Pancreas (tissue), 10 donors: ENCODE results near the gene KCNE3. TPM values are rescaled to one million over a fixed set of nuclear protein-coding genes. Genes with fewer than 3 reads are reported as not detected.
A peak's percentile ranks its signal among the peaks of the same experiment; 100 is the strongest.
"Not testable (repeated sequence)": the region's sequence is repeated elsewhere in the genome, so short reads cannot be mapped to it uniquely, and the experiment has no call there.

ENCODE experiments used
- ATAC-seq, 4 donors: fragments of 200-7000 bp; cut with Tn5 transposase; one replicate each; pipeline versions ENCODE4 v1.8.0 to v1.9.1; 2020; ENCODE audit warnings: mild to moderate bottlenecking in 4 of 4, moderate library complexity in 4 of 4
- DNase-seq, 6 donors: peaks; one replicate each; pipeline ENCODE4 v3.0.0-alpha.2; 2020
- FAIRE-seq: peaks from 2 replicates; lab custom pipeline; 2012; peaks lifted over from hg19 to GRCh38; lab: Jason Lieb, UNC
- H3K27ac ChIP-seq, 4 donors: fragments of 200-600 bp; sonication (generic); 1 replicate in 3 of 4; 2 replicates in 1 of 4; pipeline versions ENCODE4 v1.5.0 to v1.8.0; 2020
- H3K27me3 ChIP-seq, 4 donors: fragments of 200-600 bp; one replicate each; pipeline ENCODE4 v1.8.0; 2021
- H3K36me3 ChIP-seq, 3 donors: fragments of 200-600 bp; sonication (generic) in 1 of 3; one replicate each; pipeline versions ENCODE4 v1.5.0 to v1.8.0; 2020 to 2021
- H3K4me1 ChIP-seq, 3 donors: fragments of 200-600 bp; one replicate each; pipeline ENCODE4 v1.8.0; 2021
- H3K4me3 ChIP-seq, 4 donors: fragments of 200-600 bp; sonication (generic) in 2 of 4; one replicate each; pipeline versions ENCODE4 v1.5.0 to v1.8.0; 2020 to 2021
- H3K9me3 ChIP-seq, 4 donors: fragments of 200-600 bp; one replicate each; pipeline ENCODE4 v1.8.0; 2021
- WGBS, 2 donors: extraction: QIAGEN DNeasy Blood & Tissue Kit; methylation state at CpG; one replicate each; pipeline ENCODE4 v1.1.7; 2013; 5-methylcytosine and 5-hydroxymethylcytosine counted together
- intact Hi-C, 3 donors: fragments of 100-400 bp; cut with DNase I; formaldehyde crosslinking; loops; one replicate each; pipeline versions ENCODE4 v1.11.1 to v1.14.2; 2022
- polyA plus RNA-seq, 2 donors: library from polyadenylated mRNA; stranded (reverse); fragments of 200-250 nt; gene quantifications; one replicate each; pipeline ENCODE4 v1.2.3, GENCODE V29; 2013
- total RNA-seq, 6 donors: library from RNA; stranded (reverse); fragmentation: NEBNext Ultra II Directional in 4 of 6; extraction: Animal tissue kit (Norgen Biotek cat#: 25700) in 4 of 6; gene quantifications; one replicate each; pipeline versions ENCODE4 v1.2.1 to v1.2.4, GENCODE V29; 2021 to 2023
- TF ChIP-seq, protein P1 (sequence below), 4 donors: fragments of 200-600 bp; sonication (generic) in 3 of 4; IDR thresholded peaks; one replicate each; pipeline versions ENCODE4 v1.5.0 to v1.8.0; 2021; ENCODE audit warnings: antibody characterized with exemption in 4 of 4
- donor health status: healthy with polysubstance abuse.
- donor health status: DM: no; HTN: no; CAD: no; lungs with moderate emphysema.
- donor health status: DM: no; HTN: no; CAD: no.
- donor health status: control.
- donor health status: control.
- donor health status: Bipolar disorder and iron deficiency.
- donor health status: DM: yes; HTN: yes; CAD: no.
- donor health status: DM: no; HTN: no; CAD: no.
- donor health status: DM: no; HTN: no; CAD: no.
- donor health status: DM: yes; HTN: yes; CAD: no.

The KCNE3 gene
- total and polyA plus RNA-seq, 8 donors, result 4.1 to 10.9 (median 5.1) TPM

GRCh38 chr11:74427384-74427886, 39.9 kb downstream of the KCNE3 start:
- 94 to 97% methylated on average over 4 of the region's 4 CpGs for WGBS, 2 donors
- DNase-seq (no peak), ATAC-seq (no peak), FAIRE-seq (no peak)
- intact Hi-C loops, result no loop called here
- Histone ChIP-seq H3K4me3 (no peak overlapping the region), H3K4me1 (no peaks in the 10 kb centered on the region), H3K27ac (no peak overlapping the region), H3K27me3 (no peaks in the 10 kb centered on the region), H3K36me3 (no peaks in the 10 kb centered on the region), H3K9me3 (no peaks in the 10 kb centered on the region)
- TF ChIP-seq, protein P1, sequence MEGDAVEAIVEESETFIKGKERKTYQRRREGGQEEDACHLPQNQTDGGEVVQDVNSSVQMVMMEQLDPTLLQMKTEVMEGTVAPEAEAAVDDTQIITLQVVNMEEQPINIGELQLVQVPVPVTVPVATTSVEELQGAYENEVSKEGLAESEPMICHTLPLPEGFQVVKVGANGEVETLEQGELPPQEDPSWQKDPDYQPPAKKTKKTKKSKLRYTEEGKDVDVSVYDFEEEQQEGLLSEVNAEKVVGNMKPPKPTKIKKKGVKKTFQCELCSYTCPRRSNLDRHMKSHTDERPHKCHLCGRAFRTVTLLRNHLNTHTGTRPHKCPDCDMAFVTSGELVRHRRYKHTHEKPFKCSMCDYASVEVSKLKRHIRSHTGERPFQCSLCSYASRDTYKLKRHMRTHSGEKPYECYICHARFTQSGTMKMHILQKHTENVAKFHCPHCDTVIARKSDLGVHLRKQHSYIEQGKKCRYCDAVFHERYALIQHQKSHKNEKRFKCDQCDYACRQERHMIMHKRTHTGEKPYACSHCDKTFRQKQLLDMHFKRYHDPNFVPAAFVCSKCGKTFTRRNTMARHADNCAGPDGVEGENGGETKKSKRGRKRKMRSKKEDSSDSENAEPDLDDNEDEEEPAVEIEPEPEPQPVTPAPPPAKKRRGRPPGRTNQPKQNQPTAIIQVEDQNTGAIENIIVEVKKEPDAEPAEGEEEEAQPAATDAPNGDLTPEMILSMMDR (IDR thresholded peaks at IDR 0.05), result no peak

DNA sequence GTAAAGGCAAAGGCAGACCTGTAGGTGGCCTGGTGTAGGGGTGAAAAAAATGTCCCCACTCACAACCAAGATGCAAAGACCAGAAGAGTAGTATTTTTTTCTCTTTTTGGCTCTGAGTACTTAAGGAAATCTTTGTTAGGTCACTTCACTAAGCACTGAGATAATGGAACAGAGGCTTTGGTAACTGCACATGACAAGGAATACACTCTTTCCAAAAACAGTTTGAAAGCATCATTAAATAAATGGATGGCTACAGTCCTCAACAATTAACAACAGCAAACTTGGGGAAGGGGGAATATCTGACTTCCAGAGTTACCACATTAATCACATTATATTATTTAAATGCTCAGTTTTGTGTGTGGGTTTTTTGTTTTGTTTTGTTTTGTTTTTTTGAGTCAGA, 42.2 kb downstream of the KCNE3 start:
- ATAC-seq (no peak), FAIRE-seq (no peak), DNase-seq (no peak)
- no peak overlapping the region for H3K27ac ChIP-seq
- H3K27me3 ChIP-seq, result no peaks in the 10 kb centered on the region
- H3K36me3 ChIP-seq, result no peaks in the 10 kb centered on the region
- TF ChIP-seq, protein P1 (IDR thresholded peaks at IDR 0.05), result no peak
- H3K9me3 ChIP-seq, result no peaks in the 10 kb centered on the region
- no peak overlapping the region for H3K4me3 ChIP-seq
- no peaks in the 10 kb centered on the region for H3K4me1 ChIP-seq
- intact Hi-C loops, result no loop called here

DNA sequence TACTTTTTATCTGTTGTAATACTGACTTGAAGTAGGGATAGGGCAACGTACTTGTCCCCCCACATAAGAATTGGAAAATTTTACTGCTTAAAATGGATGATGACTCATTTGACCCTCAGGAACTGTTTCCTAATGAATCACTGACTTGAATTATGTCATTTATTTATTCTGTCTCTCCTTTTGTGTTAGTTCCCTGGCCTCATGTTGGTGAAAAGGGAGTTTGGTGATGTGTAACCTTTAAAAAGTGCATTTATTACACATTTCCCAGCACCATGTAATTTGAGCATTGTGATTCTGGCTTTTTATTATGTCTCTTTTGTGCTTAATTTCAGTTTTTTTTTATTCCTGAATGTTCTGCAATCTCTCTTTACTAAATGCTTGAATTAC, 48.8 kb downstream of the KCNE3 start:
- no peak overlapping the region for H3K4me3 ChIP-seq
- FAIRE-seq (peak; percentile 13), ATAC-seq (peak; percentile 55 to 89 (median 68)), DNase-seq (no peak)
- H3K36me3 ChIP-seq, result no peaks in the 10 kb centered on the region
- H3K9me3 ChIP-seq, result no peaks in the 10 kb centered on the region
- H3K27me3 ChIP-seq, result no peaks in the 10 kb centered on the region
- 61 to 74% methylated on average over 1 of the region's 1 CpG for WGBS, 2 donors
- peak overlapping the region in 2 of 4 donors; percentile 42 to 64 for H3K27ac ChIP-seq
- peaks cover 15 to 25% (median 18%) of the 10 kb centered on the region in 3 donors for H3K4me1 ChIP-seq
- intact Hi-C loops, result no loop called here
- TF ChIP-seq, protein P1 (IDR thresholded peaks at IDR 0.05), result no peak

- FAIRE-seq (no peak), DNase-seq (no peak), ATAC-seq (peak; percentile 18 to 53 (median 44))
- Histone ChIP-seq H3K27me3 (no peaks in the 10 kb centered on the region), H3K4me3 (no peak overlapping the region), H3K9me3 (no peaks in the 10 kb centered on the region), H3K36me3 (no peaks in the 10 kb centered on the region), H3K4me1 (peaks cover 18 to 25% (median 18%) of the 10 kb centered on the region in 3 donors), H3K27ac (peak overlapping the region in 2 of 4 donors; percentile 56 to 64)
- TF ChIP-seq, protein P1 (IDR thresholded peaks at IDR 0.05), result no peak
- intact Hi-C loops, result no loop called here
- 93 to 94% methylated on average over 4 of the region's 4 CpGs for WGBS, 2 donors
These were observed 49.4 kb downstream of the KCNE3 start for GRCh38 chr11:74417860-74418508.

GRCh38 chr11:74417379-74417804, 50.0 kb downstream of the KCNE3 start:
- Histone ChIP-seq H3K4me1 (peaks cover 18 to 25% (median 18%) of the 10 kb centered on the region in 3 donors), H3K27me3 (no peaks in the 10 kb centered on the region), H3K27ac (peak overlapping the region in 2 of 4 donors; percentile 56 to 64), H3K36me3 (no peaks in the 10 kb centered on the region), H3K9me3 (no peaks in the 10 kb centered on the region), H3K4me3 (no peak overlapping the region)
- intact Hi-C loops, result no loop called here
- FAIRE-seq (peak; percentile 34), ATAC-seq (peak; percentile 46 to 62 (median 57)), DNase-seq (no peak)
- TF ChIP-seq, protein P1 (IDR thresholded peaks at IDR 0.05), result no peak
- WGBS, 2 donors, result 7 to 14% methylated on average over 1 of the region's 1 CpG

- Histone ChIP-seq H3K27ac (peak overlapping the region in 1 of 4 donors; percentile 56), H3K4me1 (peaks cover 18 to 25% (median 18%) of the 10 kb centered on the region in 3 donors)
- H3K4me3 ChIP-seq, intact Hi-C loops, H3K27me3 ChIP-seq, H3K9me3 ChIP-seq, H3K36me3 ChIP-seq, FAIRE-seq, DNase-seq: not testable (repeated sequence)
- 33 to 44% methylated on average over 1 of the region's 1 CpG for WGBS, 2 donors
- peak in 3 of 4 donors; percentile 3 to 20 (median 7) for ATAC-seq
These were observed 50.4 kb downstream of the KCNE3 start for GRCh38 chr11:74416974-74417373.
